HEK293 (cell line): ENCODE results near the gene CTBP2.

Experiments used
- CTCF ChIA-PET: fragments of 350-600 bp; formaldehyde crosslinking; extraction: SDS; loops from one replicate; lab custom pipeline; 2021; ENCODE audit warnings: antibody characterized with exemption; lab: Yijun Ruan, JAX
- POLR2A ChIA-PET: fragments of 300-600 bp; formaldehyde crosslinking; extraction: SDS; loops from one replicate; lab custom pipeline; 2020; ENCODE audit warnings: antibody characterized with exemption, inconsistent platforms; lab: Yijun Ruan, JAX
- H3K27ac ChIP-seq: fragments of 200-500 bp; sonication (Bioruptor generic); 2 replicates; pipeline ENCODE4 v1.5.1; 2014; ENCODE audit warnings: low read depth, low read length, control low read depth, inconsistent platforms; ENCODE audit errors: extremely low read depth
- H3K36me3 ChIP-seq, 2 experiments: fragments of 200-500 bp in 1 of 2; sonication (Bioruptor generic) in 1 of 2; 1 replicate in 1 of 2; 2 replicates in 1 of 2; pipeline ENCODE4 v1.5.1; 2014 to 2017; ENCODE audit warnings: inconsistent platforms in 2 of 2, low read length in 2 of 2; ENCODE audit not compliant: control insufficient read depth in 2 of 2, insufficient read depth in 1 of 2
- H3K4me1 ChIP-seq: fragments of 200-500 bp; sonication (Bioruptor generic); 2 replicates; pipeline ENCODE4 v1.5.1; 2014; ENCODE audit warnings: mild to moderate bottlenecking, low read length, inconsistent platforms; ENCODE audit not compliant: control insufficient read depth, insufficient read depth
- H3K4me3 ChIP-seq: 2 replicates; pipeline ENCODE4 v1.5.1; 2011; ENCODE audit warnings: low read depth, mild to moderate bottlenecking, control low read depth, low read length, moderate library complexity
- H3K9me3 ChIP-seq: fragments of 200-500 bp; sonication (Bioruptor generic); 2 replicates; pipeline ENCODE4 v1.5.1; 2014; ENCODE audit warnings: low read depth, low read length, inconsistent platforms; ENCODE audit not compliant: control insufficient read depth, insufficient read depth
- FEZF1 ChIP-seq: fragments of 450-650 bp; formaldehyde crosslinking; IDR thresholded peaks from 2 replicates; pipeline ENCODE4 v1.5.1; 2016; ENCODE audit warnings: missing biosample characterization, missing genetic modification characterization
- INSM2 ChIP-seq: fragments of 450-650 bp; formaldehyde crosslinking; IDR thresholded peaks from 2 replicates; pipeline ENCODE4 v1.5.1; 2016; ENCODE audit warnings: missing biosample characterization, missing genetic modification characterization
- OSR2 ChIP-seq: fragments of 450-650 bp; formaldehyde crosslinking; IDR thresholded peaks from 2 replicates; pipeline ENCODE4 v1.5.1; 2016; ENCODE audit warnings: missing biosample characterization, missing genetic modification characterization
- TCF7L2 ChIP-seq: IDR thresholded peaks from 2 replicates; pipeline ENCODE4 v1.6.1; 2011; ENCODE audit warnings: low read depth, mild to moderate bottlenecking, inconsistent platforms, low read length, moderate library complexity, borderline replicate concordance
- ZBTB49 ChIP-seq: fragments of 450-650 bp; formaldehyde crosslinking; IDR thresholded peaks from 2 replicates; pipeline ENCODE4 v1.5.1; 2016; ENCODE audit warnings: missing biosample characterization, missing genetic modification characterization, low read depth
- ZEB2 ChIP-seq: fragments of 450-650 bp; formaldehyde crosslinking; IDR thresholded peaks from 2 replicates; pipeline ENCODE4 v1.5.1; 2016; ENCODE audit warnings: missing biosample characterization, missing genetic modification characterization
- ZFP3 ChIP-seq: fragments of 450-650 bp; formaldehyde crosslinking; IDR thresholded peaks from 2 replicates; pipeline ENCODE4 v1.5.1; 2016; ENCODE audit warnings: low read depth, missing biosample characterization, missing genetic modification characterization
- ZNF148 ChIP-seq: fragments of 450-650 bp; formaldehyde crosslinking; IDR thresholded peaks from 2 replicates; pipeline ENCODE4 v1.5.0; 2017; ENCODE audit warnings: missing biosample characterization, missing genetic modification characterization, borderline replicate concordance
- ZNF280C ChIP-seq: fragments of 450-650 bp; formaldehyde crosslinking; IDR thresholded peaks from 2 replicates; pipeline ENCODE4 v1.5.1; 2016; ENCODE audit warnings: missing biosample characterization, missing genetic modification characterization
- ZNF560 ChIP-seq: fragments of 450-650 bp; formaldehyde crosslinking; IDR thresholded peaks from 2 replicates; pipeline ENCODE4 v1.5.1; 2017; ENCODE audit warnings: missing biosample characterization, missing genetic modification characterization, borderline replicate concordance
- ZNF623 ChIP-seq: fragments of 450-650 bp; formaldehyde crosslinking; IDR thresholded peaks from 2 replicates; pipeline ENCODE4 v1.5.1; 2016; ENCODE audit warnings: missing biosample characterization, missing genetic modification characterization
- ZSCAN5A ChIP-seq: fragments of 450-650 bp; formaldehyde crosslinking; IDR thresholded peaks from 2 replicates; pipeline ENCODE4 v1.5.1; 2016; ENCODE audit warnings: missing biosample characterization, missing genetic modification characterization
- TF ChIP-seq, protein P1 (sequence below): fragments of 450-650 bp; formaldehyde crosslinking; IDR thresholded peaks from 2 replicates; pipeline ENCODE4 v1.5.1; 2016; ENCODE audit warnings: missing biosample characterization, missing genetic modification characterization
- TF ChIP-seq, protein P2 (sequence below): fragments of 450-650 bp; formaldehyde crosslinking; IDR thresholded peaks from 2 replicates; pipeline ENCODE4 v1.5.1; 2016; ENCODE audit warnings: missing biosample characterization, missing genetic modification characterization, borderline replicate concordance

The CTBP2 gene

GRCh38 chr10:124946945-124947344, 213.4 kb downstream of the CTBP2 start:
- Histone ChIP-seq H3K4me3 (no peak overlapping the region), H3K4me1 (peaks cover 12% of the 10 kb centered on the region), H3K36me3 (peaks cover 0 to 6% of the 10 kb centered on the region in 2 experiments; a peak in 2 of 3 replicates), H3K9me3 (no peaks in the 10 kb centered on the region), H3K27ac (no peak overlapping the region)
- ChIA-PET CTCF (no interaction called here), POLR2A (no interaction called here)
- TF ChIP-seq ZNF148 (tag by site-specific recombination) (no peak), OSR2 (tag by site-specific recombination) (peak; percentile 43; the same call in 1 of the 2 replicates), ZSCAN5A (tag by site-specific recombination) (no peak), ZNF280C (tag by site-specific recombination) (no peak), ZFP3 (no peak), ZEB2 (tag by site-specific recombination) (0 out of 2 replicates have a peak, but pooled peaks have one; percentile 21), FEZF1 (no peak), ZNF560 (tag by site-specific recombination) (no peak), ZNF623 (tag by site-specific recombination) (no peak), INSM2 (tag by site-specific recombination) (no peak), TCF7L2 (no peak), ZBTB49 (tag by site-specific recombination) (no peak)
- TF ChIP-seq, protein P1, sequence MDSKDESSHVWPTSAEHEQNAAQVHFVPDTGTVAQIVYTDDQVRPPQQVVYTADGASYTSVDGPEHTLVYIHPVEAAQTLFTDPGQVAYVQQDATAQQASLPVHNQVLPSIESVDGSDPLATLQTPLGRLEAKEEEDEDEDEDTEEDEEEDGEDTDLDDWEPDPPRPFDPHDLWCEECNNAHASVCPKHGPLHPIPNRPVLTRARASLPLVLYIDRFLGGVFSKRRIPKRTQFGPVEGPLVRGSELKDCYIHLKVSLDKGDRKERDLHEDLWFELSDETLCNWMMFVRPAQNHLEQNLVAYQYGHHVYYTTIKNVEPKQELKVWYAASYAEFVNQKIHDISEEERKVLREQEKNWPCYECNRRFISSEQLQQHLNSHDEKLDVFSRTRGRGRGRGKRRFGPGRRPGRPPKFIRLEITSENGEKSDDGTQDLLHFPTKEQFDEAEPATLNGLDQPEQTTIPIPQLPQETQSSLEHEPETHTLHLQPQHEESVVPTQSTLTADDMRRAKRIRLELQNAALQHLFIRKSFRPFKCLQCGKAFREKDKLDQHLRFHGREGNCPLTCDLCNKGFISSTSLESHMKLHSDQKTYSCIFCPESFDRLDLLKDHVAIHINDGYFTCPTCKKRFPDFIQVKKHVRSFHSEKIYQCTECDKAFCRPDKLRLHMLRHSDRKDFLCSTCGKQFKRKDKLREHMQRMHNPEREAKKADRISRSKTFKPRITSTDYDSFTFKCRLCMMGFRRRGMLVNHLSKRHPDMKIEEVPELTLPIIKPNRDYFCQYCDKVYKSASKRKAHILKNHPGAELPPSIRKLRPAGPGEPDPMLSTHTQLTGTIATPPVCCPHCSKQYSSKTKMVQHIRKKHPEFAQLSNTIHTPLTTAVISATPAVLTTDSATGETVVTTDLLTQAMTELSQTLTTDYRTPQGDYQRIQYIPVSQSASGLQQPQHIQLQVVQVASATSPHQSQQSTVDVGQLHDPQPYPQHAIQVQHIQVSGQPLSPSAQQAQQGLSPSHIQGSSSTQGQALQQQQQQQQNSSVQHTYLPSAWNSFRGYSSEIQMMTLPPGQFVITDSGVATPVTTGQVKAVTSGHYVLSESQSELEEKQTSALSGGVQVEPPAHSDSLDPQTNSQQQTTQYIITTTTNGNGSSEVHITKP (tag by site-specific recombination), result no peak
- TF ChIP-seq, protein P2, sequence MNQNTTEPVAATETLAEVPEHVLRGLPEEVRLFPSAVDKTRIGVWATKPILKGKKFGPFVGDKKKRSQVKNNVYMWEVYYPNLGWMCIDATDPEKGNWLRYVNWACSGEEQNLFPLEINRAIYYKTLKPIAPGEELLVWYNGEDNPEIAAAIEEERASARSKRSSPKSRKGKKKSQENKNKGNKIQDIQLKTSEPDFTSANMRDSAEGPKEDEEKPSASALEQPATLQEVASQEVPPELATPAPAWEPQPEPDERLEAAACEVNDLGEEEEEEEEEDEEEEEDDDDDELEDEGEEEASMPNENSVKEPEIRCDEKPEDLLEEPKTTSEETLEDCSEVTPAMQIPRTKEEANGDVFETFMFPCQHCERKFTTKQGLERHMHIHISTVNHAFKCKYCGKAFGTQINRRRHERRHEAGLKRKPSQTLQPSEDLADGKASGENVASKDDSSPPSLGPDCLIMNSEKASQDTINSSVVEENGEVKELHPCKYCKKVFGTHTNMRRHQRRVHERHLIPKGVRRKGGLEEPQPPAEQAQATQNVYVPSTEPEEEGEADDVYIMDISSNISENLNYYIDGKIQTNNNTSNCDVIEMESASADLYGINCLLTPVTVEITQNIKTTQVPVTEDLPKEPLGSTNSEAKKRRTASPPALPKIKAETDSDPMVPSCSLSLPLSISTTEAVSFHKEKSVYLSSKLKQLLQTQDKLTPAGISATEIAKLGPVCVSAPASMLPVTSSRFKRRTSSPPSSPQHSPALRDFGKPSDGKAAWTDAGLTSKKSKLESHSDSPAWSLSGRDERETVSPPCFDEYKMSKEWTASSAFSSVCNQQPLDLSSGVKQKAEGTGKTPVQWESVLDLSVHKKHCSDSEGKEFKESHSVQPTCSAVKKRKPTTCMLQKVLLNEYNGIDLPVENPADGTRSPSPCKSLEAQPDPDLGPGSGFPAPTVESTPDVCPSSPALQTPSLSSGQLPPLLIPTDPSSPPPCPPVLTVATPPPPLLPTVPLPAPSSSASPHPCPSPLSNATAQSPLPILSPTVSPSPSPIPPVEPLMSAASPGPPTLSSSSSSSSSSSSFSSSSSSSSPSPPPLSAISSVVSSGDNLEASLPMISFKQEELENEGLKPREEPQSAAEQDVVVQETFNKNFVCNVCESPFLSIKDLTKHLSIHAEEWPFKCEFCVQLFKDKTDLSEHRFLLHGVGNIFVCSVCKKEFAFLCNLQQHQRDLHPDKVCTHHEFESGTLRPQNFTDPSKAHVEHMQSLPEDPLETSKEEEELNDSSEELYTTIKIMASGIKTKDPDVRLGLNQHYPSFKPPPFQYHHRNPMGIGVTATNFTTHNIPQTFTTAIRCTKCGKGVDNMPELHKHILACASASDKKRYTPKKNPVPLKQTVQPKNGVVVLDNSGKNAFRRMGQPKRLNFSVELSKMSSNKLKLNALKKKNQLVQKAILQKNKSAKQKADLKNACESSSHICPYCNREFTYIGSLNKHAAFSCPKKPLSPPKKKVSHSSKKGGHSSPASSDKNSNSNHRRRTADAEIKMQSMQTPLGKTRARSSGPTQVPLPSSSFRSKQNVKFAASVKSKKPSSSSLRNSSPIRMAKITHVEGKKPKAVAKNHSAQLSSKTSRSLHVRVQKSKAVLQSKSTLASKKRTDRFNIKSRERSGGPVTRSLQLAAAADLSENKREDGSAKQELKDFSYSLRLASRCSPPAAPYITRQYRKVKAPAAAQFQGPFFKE (tag by site-specific recombination), result no peak
